Measurements from ENCODE around the gene GRID1.

- TF ChIP-seq POLR2A (IDR thresholded peaks at IDR 0.05) (no peak), CTCF (IDR thresholded peaks at IDR 0.05) (no peak)
Observed at GRCh38 chr10:86227501-86228258, 138.9 kb downstream of the GRID1 start.
